Stimulated activated CD4-positive, alpha-beta T cell treated with anti-CD3 and anti-CD28 coated beads, Interleukin-4, amount 100 ng/mL, for 4 hours (primary cell): ENCODE data around the gene PCDH9.
"Not testable (repeated sequence)": the region's sequence is repeated elsewhere in the genome, so short reads cannot be mapped to it uniquely, and the experiment has no call there.

ENCODE experiments used
- DNase-seq, 2 experiments: peaks; one replicate each; pipeline ENCODE4 v3.0.0-alpha.2; 2020

PCDH9 gene

DNA sequence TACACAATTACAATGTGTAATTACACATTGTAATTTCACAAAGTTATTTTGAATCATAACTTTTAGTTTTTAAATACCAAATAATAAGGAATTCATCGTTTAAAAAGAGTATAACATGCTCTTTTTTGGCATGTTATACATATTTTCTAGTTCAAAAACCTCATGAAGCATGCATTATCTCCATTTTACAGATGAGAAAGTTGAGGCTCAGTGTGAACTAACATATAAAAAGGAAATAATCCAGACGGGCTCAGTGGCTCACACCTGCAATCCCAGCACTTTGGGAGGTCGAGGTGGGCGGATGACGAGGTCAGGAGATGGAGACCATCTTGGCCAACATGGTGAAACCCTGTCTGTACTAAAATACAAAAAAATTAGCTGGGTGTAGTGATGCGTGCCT is 107.9 kb downstream of the PCDH9 start:
- DNase-seq, result no peak

DNA sequence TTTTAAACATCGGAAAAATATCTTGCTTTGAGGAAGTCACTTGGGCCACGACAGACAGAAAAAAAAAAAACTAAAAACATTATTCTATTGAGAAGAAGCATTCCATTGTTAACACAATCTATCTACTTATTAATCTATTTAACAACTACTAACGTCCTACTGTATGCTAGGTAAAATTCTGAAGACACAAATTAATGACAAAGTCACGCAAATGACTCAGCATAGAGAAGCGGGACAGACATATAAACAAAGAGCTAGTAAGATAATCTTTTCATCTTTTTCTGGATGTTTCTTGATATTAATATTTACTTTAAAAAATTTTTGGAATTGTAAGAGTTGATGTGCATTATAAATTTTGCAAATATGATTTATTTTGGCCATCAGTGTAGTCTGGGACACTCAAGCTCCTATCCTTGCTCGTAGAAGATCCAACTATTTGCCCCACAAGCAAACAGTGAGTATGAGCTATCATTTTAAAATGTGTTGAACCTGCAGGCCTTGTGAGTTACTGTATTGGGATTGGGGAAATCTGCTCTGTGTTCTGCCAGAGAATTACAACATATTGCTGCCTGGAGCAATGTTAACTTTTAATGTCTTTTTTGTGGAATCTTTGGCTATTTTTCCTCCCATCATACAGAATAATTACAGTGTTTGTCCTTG is 109.1 kb downstream of the PCDH9 start:
- no peak for DNase-seq

DNA sequence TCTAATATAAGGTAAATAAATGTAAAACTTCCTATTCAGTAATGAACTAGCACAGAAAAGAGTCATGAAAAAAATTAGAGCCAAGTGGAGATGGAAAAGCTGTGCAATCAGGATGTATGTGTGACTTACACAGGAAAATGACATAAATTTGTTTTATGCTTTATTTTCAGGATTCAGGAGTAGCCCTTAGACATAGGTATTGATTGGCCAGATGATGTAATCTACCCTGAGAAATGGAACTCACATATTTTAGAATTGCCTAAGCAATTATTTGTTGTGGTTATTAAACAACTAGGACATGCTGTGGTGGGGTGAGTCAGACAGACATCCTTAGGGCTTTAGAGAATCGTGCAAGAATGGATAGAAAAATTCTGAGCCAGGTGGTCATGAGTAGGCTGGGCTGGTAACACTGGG is 110.6 kb downstream of the PCDH9 start:
- no peak for DNase-seq

DNA sequence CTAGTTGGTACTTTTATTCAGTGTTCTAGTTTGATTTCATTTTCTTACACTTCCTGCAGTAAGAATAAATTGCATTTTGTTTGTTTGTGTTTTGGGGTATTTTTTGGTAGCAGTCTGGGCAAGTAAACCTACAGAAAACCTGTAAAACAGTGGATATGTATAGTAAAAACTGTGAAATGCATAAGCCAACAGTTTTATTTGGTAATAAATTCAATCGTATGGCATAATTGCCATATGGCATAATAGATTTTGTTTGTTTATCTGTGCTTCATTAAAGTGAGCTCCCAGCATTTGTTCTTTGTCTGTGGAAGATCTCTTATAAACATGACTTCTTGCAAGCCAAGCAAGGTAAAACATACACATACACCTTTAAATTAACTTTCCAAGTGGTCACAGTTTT is 111.9 kb downstream of the PCDH9 start:
- DNase-seq, result no peak

DNA sequence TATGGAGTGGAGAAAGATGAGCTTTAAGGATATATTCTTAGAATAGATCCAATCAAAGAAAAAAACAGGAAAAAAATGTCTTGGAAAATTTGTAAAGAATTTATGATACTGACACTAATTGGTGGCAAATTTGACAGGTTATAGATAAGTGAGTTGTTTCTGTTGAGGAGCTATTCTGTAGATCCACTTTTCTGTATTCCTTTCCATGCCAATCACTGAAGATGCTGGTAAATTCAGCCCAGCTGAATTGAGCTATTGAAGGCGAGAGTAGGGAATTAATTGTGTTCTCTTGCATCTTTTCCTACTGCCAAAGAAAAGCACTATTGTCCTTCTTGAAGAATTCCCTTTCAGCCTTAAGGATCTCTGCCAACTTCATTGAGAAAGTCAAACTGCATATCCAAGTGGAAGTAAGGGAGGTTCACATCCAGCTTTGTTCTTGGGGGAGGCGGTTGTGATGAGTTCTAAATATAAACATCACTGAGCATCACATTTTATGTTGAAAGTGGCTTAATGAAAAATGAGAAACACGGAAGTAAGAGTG is 113.1 kb downstream of the PCDH9 start:
- no peak for DNase-seq

DNA sequence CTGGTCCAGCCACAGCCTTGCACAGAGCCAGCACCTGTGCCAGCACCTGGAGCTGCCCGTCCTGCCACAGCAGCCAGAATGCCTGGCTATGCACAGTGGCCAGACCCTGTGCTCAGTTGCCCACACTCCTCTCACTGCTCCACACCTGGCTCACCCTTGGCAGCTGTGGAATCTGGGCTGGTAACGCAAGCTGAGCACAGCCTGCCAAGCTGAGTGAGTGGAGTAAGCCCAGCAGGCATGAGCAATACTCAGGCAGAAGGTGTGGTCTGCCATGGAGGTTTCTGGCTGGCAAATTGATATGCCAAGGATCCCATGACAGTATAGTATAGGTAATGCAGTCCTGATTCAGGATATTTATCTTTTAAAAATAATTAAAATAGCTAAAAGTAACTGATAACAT is 122.2 kb downstream of the PCDH9 start:
- no peak for DNase-seq

DNA sequence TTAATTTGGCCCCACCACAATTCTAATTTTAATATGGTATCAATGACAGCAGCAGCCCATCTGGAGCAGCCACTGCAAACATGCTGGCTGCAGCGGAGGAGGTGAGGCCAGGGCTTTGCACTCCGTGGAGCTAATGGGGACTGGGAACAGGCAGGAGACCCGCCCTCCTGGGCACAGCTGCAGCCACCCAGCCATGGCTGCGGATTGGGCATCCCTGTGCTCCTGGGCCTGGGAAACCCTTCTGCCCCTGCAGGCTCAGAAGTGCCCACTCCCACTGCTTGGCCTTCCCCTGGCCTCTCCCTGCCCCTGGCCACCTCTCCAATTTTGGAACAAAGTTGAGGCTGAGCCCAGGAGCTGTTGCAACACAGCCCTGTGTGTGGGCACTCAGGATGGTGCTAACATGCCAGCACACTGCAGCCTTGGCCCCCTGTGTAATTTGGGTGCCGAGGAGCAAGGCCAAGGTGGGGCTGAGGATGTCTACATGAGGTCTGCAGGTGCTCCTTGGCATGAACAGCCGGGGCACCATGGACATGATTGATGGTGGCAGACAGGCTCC is 123.6 kb downstream of the PCDH9 start:
- DNase-seq, result no peak

DNA sequence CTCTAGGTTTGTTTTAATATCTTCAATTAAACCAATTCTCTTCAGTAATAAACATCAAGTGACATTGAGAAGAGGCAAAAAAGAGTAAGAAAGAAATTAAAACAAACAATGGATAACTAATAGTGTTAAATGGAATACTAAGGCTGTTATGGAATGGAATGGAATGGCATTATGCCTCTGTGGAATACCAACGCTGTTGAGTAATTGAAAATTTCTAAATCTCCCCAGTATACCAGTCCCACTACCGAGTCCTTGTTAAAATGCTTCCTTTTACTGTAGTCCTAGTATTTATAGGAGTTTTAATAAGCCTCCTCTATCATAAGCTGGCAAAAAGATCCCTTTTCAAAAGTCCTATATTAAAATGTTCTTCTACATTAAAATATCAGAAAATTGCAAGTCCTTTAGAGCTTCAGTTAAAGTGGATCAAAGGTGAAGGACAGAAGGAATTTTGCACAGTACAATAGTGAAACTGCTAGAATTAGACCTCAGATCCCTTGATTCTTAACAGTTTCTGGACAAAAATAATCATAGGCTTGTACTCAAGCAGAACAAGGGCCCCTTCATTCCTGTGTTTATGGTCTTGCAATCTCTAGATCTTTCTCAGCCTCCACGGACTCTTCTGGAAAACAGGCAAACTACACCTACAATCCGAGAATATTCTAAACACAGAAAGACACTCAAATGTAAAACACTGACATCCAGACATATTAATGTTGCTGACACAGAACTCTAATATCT is 128.2 kb downstream of the PCDH9 start:
- no peak for DNase-seq

DNA sequence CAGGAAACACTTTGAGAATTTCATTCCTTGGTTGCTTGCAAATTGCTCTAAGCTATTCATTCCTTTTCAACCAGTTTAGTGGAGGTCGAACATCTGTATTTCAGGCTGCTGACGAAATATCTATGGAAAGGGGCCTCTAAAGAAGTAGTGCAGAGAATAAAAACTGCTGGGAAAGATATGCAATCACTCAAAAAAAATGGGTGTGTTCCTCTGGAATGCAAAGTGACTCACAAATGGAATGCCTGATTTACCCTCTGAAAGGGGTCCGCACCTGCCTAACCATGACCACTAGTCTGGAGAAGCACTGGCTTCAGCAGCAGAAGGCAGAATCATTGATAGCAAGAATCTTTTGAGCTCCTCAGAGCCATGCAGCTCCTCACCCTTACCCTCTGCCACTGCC is 129.4 kb downstream of the PCDH9 start:
- DNase-seq, result no peak

DNA sequence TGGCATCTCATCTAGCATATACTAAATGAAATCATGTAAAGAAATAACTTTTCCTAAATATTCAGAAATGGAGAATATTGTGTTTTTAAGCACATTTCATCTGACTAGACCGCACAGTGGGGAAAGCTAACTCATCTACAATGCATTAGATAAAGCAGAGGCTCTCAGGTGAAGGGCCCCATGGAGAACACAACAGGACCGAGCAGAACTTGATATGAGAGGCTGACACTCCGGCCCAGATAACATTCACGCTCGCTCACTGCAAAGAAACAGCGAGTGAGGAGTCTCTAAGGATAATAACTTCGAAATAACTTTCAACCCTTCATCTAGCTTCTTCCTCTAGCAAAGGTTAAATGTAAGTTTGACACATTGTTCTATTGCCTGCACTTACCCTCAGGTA is 130.6 kb downstream of the PCDH9 start:
- DNase-seq, result no peak

DNA sequence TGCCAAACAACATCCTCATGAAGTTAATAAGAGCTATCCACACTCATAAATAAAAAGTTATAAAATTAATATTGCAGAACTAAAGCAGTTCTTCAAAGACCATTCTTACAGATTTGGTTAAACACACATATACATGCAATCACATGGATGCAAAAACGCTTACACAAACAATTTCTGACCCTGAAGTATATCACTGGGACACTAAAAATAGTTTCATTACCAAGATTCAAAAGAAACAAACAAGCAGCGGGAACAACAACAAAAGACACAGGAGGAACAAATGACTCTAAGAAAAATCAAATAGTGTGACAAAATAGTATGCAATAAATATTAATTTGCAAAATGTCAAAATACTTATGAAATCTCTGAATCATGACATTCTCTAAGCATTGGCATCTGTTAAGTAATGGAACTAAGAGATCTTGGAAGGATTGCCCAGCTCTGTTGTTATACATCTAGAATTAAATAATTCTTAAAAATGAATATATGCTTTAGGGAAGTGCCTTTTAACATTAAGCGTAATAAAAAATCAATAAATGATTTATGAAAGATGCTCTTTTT is 132.2 kb downstream of the PCDH9 start:
- no peak for DNase-seq

DNA sequence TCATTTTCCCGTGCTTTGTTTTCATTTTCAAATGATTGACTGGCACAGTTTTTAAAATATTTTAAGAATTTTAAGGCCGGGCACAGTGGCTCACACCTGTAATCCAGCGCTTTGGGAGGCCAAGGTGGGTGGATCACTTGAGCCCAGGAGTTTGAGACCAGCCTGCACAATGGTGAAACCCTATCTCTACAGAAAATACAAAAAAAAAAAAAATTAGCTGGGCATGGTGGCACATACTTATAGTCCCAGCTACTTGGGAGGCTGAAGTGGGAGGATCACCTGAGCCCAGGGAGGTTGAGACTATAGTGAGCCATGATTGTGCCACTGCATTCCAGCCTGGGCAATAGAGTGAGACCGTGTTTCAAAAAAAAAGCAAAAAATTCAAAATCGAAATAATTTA is 133.2 kb downstream of the PCDH9 start:
- not testable (repeated sequence) for DNase-seq

DNA sequence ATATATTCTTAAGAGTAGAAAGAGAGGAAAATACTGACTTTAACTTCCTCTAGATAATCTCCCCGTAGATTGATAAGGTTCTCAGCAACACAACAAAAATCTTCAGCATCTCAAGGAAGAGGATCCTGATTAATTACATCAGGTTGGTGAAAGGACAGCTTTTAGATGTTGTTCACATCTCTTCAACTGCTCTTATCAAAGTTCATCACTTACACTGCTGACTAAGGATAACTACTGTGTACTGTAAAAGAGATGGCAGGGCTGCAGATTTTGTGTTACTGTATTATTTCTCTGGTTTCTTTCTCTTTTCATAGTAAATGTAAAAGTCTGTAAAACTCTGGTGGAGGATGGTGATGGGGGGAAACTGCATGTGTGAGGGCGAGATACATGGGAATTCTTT is 133.7 kb downstream of the PCDH9 start:
- no peak for DNase-seq

DNA sequence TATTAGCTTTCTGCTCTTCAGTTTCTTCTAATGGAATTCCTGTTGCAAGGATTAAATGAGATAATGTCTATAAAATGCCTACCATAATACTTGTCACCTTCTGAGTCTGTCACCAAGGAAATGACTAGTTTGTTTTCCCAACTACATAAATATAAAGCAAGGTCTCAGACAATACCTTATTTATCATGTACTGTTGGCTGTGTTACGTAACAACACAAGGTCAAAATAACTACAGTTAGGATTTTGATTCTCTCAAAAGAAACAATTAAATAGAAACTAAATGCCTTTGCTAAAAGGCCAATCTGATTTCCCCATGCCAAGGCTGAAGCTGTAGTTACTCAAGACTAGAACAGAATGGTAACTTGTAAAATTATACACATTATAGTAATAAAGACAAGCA is 134.5 kb downstream of the PCDH9 start:
- DNase-seq, result no peak

DNA sequence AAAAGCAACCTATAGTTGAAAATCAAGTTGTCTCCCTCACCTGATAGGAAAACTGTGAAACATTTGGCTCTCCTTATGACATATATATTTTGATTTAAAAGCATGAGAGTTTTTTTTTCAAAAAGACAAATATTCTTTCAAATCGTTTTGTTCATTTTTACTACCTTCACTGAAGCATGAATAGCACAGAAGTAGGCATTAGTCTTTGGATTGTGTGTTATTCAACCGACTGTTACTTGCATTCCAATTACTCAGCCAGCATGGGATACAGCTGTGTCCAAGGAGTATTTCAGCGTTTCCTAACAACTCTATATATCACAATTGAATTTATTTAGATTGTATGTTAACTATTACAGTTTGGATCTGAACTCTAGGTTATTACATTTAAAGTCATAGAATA is 135.2 kb downstream of the PCDH9 start:
- DNase-seq, result no peak

DNA sequence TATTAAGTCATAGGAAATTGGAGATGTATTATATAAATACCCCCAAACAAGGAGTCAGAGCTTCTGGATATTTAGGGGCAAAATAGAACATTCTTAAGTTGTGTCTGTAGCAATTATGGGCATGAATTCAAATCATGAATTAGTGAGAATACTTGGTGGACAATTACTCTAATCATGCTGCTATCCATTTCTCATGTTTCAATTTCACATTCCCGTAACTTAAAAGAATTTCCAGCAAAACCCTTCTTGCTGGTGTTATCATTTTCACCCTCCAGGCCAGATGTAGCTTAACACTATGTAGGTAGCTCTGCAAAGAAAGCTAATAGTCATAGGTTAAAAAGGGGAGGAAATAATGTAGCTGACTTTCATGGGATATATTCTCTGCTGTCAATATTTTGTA is 136.1 kb downstream of the PCDH9 start:
- no peak for DNase-seq

DNA sequence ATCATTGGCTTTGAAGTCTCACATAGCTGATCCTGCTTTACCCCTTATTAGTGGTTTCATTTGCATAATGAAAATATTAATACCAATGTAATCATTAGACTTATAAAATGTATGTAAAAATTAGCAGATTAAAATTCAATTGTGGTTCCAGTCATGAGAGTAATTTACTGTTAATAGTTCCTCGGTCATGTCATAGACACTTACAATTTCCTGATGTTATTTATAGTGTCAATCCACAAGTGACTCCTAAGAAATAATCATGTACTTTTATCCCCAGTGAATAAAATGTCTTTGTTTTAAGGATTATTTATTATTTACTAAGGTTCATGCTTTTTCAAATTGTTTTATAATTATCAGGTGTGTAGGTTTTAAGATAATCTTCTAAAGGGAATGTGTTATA is 138.5 kb downstream of the PCDH9 start:
- no peak for DNase-seq

DNA sequence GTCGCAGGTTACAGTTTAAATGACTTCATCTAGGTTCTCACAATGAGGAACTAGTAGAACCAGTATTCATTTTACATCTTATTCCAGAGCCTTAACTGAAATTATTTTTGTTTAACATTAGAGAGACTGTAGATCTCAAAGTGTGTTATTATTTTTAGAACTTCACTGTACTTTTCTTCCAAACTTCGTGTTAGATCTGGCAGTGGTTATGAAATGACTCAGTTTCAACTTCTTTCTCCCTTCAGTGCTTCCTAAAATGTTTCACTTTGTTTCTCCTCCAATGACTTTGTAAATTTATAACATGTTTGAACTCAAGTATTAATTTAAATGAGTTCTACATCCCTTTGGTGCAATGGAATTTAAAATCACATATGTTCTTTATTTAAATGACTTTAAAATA is 139.3 kb downstream of the PCDH9 start:
- no peak for DNase-seq

DNA sequence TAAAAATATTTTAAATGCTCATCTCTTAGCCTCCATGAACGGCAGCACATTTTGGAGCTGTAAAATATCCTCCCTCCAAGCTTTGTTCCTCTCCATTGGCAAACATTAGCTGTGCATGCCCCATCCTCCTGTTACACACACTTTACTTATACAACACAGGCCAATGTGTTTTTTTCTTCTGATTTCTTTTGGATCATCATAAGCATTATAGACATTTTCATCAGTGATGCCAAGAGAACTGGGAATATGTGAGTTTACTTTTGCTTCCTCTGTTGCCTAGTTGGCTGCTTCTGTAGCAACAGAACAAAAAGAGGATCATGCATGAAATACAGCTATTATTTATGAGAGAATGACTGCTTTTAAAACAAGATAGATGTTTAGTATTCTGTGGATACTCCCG is 142.6 kb downstream of the PCDH9 start:
- no peak for DNase-seq

DNA sequence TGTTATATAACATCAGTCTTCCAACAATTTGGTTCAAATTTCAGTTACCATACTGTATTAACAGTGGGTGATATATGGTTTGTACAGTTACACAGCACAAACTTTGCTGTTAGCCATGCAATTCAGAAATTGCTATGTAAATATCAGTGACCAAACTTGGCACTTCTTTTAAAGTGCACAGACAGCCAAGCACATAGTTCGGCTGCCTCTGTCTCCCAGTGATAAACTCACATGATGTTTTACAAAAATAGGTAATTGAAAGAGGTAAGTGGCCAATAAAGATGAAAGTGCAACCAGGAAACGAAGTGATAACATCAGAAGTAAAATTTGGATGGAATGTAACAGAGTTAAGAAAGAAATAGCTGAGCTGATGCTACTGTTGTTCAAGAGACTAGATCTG is 143.9 kb downstream of the PCDH9 start:
- DNase-seq, result no peak

DNA sequence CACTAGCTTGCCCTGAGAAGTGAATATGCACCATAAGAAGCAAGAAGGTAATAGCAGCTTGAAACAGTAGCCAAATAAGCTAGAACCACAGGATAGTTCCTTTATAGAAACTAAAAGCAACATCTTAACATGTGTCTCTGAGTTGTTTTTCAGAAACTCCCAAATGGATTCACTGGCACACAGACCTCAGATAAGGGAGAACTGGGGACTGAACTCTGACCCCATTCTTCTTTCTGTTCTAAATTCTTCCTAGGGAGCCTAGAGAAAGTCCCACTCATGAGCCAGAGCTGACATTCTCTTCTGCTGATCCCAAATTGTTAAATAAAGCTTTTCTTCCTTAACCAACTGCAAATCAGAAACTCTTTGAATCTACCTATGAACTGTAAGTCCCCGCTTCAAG is 146.1 kb downstream of the PCDH9 start:
- no peak for DNase-seq

DNA sequence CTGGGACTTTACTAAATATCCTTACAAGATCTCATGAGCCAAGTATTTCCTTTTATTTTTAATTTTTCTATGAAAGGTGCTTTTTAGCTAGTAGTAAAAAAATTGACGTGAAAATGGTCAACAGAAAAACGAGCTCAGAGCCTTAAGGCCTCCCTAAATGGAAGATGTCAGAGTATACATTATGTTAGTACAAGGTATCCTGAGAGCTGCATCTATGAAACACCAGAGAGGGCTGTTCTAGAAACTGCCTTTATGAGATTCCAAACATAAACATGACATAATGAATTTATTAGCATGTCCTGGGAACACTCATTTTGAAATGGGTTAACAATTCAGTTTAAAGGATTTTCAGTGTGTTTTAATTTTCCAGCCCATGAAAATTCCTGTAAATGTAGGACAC is 146.6 kb downstream of the PCDH9 start:
- no peak for DNase-seq

DNA sequence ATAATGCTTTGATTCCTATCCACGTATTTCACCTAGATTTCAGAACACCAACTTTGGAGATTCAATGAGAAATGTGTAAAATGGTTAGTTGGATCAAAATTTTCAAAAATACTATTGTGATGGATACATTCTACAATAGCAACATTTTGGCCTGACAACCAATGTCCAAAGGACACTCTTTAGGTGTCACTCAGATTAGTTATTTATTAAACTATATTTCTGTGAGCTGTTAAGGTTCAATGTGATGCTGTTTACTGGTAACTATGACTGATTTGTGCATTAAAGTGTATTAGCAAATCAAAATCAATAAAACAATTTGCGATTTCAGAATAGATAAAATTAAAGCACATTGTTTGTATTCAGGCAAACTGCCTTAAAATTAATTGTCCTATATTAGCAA is 149.8 kb downstream of the PCDH9 start:
- no peak for DNase-seq

DNA sequence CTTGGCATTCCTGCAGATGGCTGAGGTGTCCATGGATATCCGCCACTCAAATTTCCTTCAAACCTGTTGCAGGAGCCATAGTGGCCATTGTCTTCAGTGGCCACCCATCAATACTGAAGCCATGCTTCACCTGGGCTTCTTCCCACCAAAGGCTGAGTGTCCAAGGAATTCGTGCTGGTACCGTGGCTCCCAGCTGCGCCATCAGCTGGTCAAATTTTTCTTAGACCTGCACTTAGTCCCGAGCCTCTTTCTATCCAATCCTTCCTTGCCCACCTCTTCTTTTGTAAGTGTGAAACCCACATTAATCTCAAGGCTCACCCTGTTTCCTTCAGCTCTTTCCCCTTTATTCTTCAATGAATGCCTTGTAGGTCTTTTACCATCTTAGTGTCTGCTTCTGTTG is 152.1 kb downstream of the PCDH9 start:
- no peak for DNase-seq
